C4-2B (cell line): ENCODE measurements around the gene PELO.

Source experiments
- CTCF ChIP-seq: fragments of 450-650 bp; conservative IDR thresholded peaks from 2 replicates; pipeline ENCODE4 v1.5.1; 2017; ENCODE audit warnings: mild to moderate bottlenecking
- ZFX ChIP-seq: fragments of 450-650 bp; IDR thresholded peaks from 2 replicates; pipeline ENCODE4 v1.6.1; 2017

GRCh38 chr5:52740007-52740406, 47.7 kb upstream of the PELO start:
- TF ChIP-seq CTCF (no peak), ZFX (no peak)
